Liver (tissue), 3 donors: ENCODE results near the gene PPFIA1.
"Not testable (repeated sequence)": the region's sequence is repeated elsewhere in the genome, so short reads cannot be mapped to it uniquely, and the experiment has no call there.

ENCODE experiments used
- ATF3 ChIP-seq: IDR thresholded peaks from 2 replicates; pipeline ENCODE4 v1.6.1; 2016; ENCODE audit warnings: antibody characterized with exemption
- CTCF ChIP-seq: fragments of 150-350 bp; IDR thresholded peaks from 2 replicates; pipeline ENCODE4 v1.5.1; 2017; ENCODE audit warnings: improper control_type of control experiment, low read depth, low read length; ENCODE audit not compliant: missing input control
- HNF4A ChIP-seq, 2 donors: conservative IDR thresholded peaks; 2 replicates each; pipeline ENCODE4 v1.6.1; 2016; ENCODE audit warnings: antibody characterized with exemption in 2 of 2, mild to moderate bottlenecking in 2 of 2
- JUND ChIP-seq, 2 donors: IDR thresholded peaks; 2 replicates each; pipeline ENCODE4 v1.6.1; 2016; ENCODE audit warnings: antibody characterized with exemption in 2 of 2
- NR2F2 ChIP-seq: IDR thresholded peaks from 2 replicates; pipeline ENCODE4 v1.6.1; 2016; ENCODE audit warnings: antibody characterized with exemption
- SP1 ChIP-seq: IDR thresholded peaks from 2 replicates; pipeline ENCODE4 v1.6.1; 2018; ENCODE audit warnings: antibody characterized with exemption, mild to moderate bottlenecking
- TAF1 ChIP-seq: conservative IDR thresholded peaks from 2 replicates; pipeline ENCODE4 v1.6.1; 2016; ENCODE audit warnings: antibody characterized with exemption, mild to moderate bottlenecking
- donor health status: healthy.
- donor health status: healthy.

DNA sequence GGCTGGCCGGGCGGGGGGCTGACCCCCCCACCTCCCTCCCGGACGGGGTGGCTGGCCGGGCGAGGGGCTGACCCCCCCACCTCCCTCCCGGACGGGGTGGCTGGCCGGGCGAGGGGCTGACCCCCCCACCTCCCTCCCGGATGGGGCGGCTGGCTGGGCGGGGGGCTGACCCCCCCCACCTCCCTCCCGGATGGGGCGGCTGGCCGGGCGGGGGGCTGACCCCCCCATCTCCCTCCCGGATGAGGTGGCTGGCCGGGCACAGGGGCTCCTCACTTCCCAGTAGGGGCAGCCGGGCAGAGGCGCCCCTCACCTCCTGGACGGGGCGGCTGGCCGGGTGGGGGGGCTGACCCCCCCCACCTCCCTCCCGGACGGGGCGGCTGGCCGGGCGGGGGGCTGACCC is 24.7 kb downstream of the PPFIA1 start:
- TF ChIP-seq CTCF; TAF1; SP1; HNF4A (conservative IDR thresholded peaks at IDR 0.05); ATF3; JUND (IDR thresholded peaks at IDR 0.05); NR2F2: not testable (repeated sequence)
